SK-N-SH treated with all-trans-retinoic acid at 6 μM for 48 hours (cell line): ENCODE measurements around the gene UBASH3B.
A peak's percentile ranks its signal among the peaks of the same experiment; 100 is the strongest.

Experiments
- ATAC-seq: fragments of 200-7000 bp; cut with Tn5 transposase; 3 replicates; pipeline ENCODE4 v1.9.1; 2020; ENCODE audit warnings: mild to moderate bottlenecking, moderate library complexity
- ARNTL ChIP-seq: fragments of 450-650 bp; formaldehyde crosslinking; IDR thresholded peaks from 2 replicates; pipeline ENCODE4 v1.5.0; 2020; ENCODE audit warnings: low read depth, mild to moderate bottlenecking, moderate library complexity, borderline replicate concordance
- BACH2 ChIP-seq: fragments of 250-450 bp; sonication (Bioruptor Pico); IDR thresholded peaks from 2 replicates; pipeline ENCODE4 v1.9.0; 2021; ENCODE audit warnings: mild to moderate bottlenecking, borderline replicate concordance
- CREB5 ChIP-seq: fragments of 250-450 bp; sonication (Bioruptor Pico); IDR thresholded peaks from 2 replicates; pipeline ENCODE4 v1.5.1; 2020; ENCODE audit warnings: low read depth, mild to moderate bottlenecking, moderate library complexity
- CSDC2 ChIP-seq: fragments of 250-450 bp; sonication (Bioruptor Pico); IDR thresholded peaks from 2 replicates; pipeline ENCODE4 v1.5.0; 2020; ENCODE audit warnings: mild to moderate bottlenecking, moderate library complexity
- CSRNP3 ChIP-seq: fragments of 250-450 bp; sonication (Bioruptor Pico); IDR thresholded peaks from 2 replicates; pipeline ENCODE4 v1.5.1; 2021; ENCODE audit warnings: mild to moderate bottlenecking, moderate library complexity
- ESRRG ChIP-seq: fragments of 250-450 bp; sonication (Bioruptor Pico); IDR thresholded peaks from 2 replicates; pipeline ENCODE4 v1.6.1; 2021; ENCODE audit warnings: mild to moderate bottlenecking
- GLIS3 ChIP-seq: fragments of 250-450 bp; sonication (Bioruptor Pico); IDR thresholded peaks from 2 replicates; pipeline ENCODE4 v1.5.0; 2020; ENCODE audit warnings: mild to moderate bottlenecking, moderate library complexity
- ISL1 ChIP-seq: fragments of 250-450 bp; sonication (Bioruptor Pico); IDR thresholded peaks from 2 replicates; pipeline ENCODE4 v2.1.2; 2022; ENCODE audit warnings: mild to moderate bottlenecking, moderate library complexity
- OSR1 ChIP-seq: fragments of 250-450 bp; sonication (Bioruptor Pico); IDR thresholded peaks from 2 replicates; pipeline ENCODE4 v1.8.0; 2022; ENCODE audit warnings: moderate library complexity, mild to moderate bottlenecking, inconsistent platforms
- RARB ChIP-seq: fragments of 250-450 bp; sonication (Bioruptor Pico); IDR thresholded peaks from 2 replicates; pipeline ENCODE4 v1.8.0; 2021; ENCODE audit warnings: mild to moderate bottlenecking, moderate library complexity
- SNAI2 ChIP-seq: fragments of 250-450 bp; sonication (Bioruptor Pico); IDR thresholded peaks from 2 replicates; pipeline ENCODE4 v1.5.0; 2020; ENCODE audit warnings: mild to moderate bottlenecking, moderate library complexity
- TOX ChIP-seq: fragments of 250-450 bp; sonication (Bioruptor Pico); IDR thresholded peaks from 2 replicates; pipeline ENCODE4 v1.8.0; 2021; ENCODE audit warnings: mild to moderate bottlenecking, moderate library complexity, borderline replicate concordance
- TSHZ2 ChIP-seq: fragments of 250-450 bp; sonication (Bioruptor Pico); IDR thresholded peaks from 2 replicates; pipeline ENCODE4 v1.5.0; 2020; ENCODE audit warnings: mild to moderate bottlenecking, moderate library complexity
- ZC3H10 ChIP-seq: fragments of 250-450 bp; sonication (Bioruptor Pico); IDR thresholded peaks from 2 replicates; pipeline ENCODE4 v1.5.1; 2021; ENCODE audit warnings: mild to moderate bottlenecking, moderate library complexity
- ZFP3 ChIP-seq: fragments of 250-450 bp; sonication (Bioruptor Pico); IDR thresholded peaks from 2 replicates; pipeline ENCODE4 v1.5.0; 2020; ENCODE audit warnings: mild to moderate bottlenecking, moderate library complexity
- ZFP30 ChIP-seq: fragments of 450-650 bp; formaldehyde crosslinking; IDR thresholded peaks from 2 replicates; pipeline ENCODE4 v1.5.0; 2022; ENCODE audit warnings: mild to moderate bottlenecking, moderate library complexity
- ZNF565 ChIP-seq: fragments of 450-650 bp; formaldehyde crosslinking; conservative IDR thresholded peaks from 2 replicates; pipeline ENCODE4 v1.5.0; 2020; ENCODE audit warnings: low read depth, mild to moderate bottlenecking, moderate library complexity
- ZNF70 ChIP-seq: fragments of 450-650 bp; formaldehyde crosslinking; IDR thresholded peaks from 2 replicates; pipeline ENCODE4 v1.5.0; 2020; ENCODE audit warnings: mild to moderate bottlenecking, moderate library complexity
- ZNF8 ChIP-seq: fragments of 450-650 bp; formaldehyde crosslinking; IDR thresholded peaks from 2 replicates; pipeline ENCODE4 v1.5.0; 2020; ENCODE audit warnings: mild to moderate bottlenecking, moderate library complexity
- TF ChIP-seq, protein P1 (sequence below): fragments of 250-450 bp; sonication (Bioruptor Pico); IDR thresholded peaks from 2 replicates; pipeline ENCODE4 v1.8.0; 2020; ENCODE audit warnings: mild to moderate bottlenecking, moderate library complexity, borderline replicate concordance

The UBASH3B gene

GRCh38 chr11:122642472-122642922 is 13.0 kb upstream of the UBASH3B start:
- TF ChIP-seq SNAI2 (0 out of 2 replicates have a peak, but pooled peaks have one; percentile 12), ARNTL (no peak), ISL1 (CRISPR knock-in tag) (peak; percentile 85), ZFP3 (CRISPR knock-in tag) (peak; percentile 49; the same call in 1 of the 2 replicates)
- TF ChIP-seq, all 23 proteins: peak for 3
- ATAC-seq: peak; percentile 92

GRCh38 chr11:122642971-122643370 is 12.6 kb upstream of the UBASH3B start:
- ATAC-seq: no peak; the same call in 1 of the 3 replicates
- TF ChIP-seq ZC3H10 (no peak), CSDC2 (CRISPR knock-in tag) (no peak), OSR1 (CRISPR knock-in tag) (no peak), BACH2 (CRISPR knock-in tag) (no peak), TOX (CRISPR knock-in tag) (no peak), ESRRG (CRISPR knock-in tag) (no peak), CSRNP3 (CRISPR knock-in tag) (no peak), ISL1 (CRISPR knock-in tag) (no peak)
- TF ChIP-seq, protein P1, sequence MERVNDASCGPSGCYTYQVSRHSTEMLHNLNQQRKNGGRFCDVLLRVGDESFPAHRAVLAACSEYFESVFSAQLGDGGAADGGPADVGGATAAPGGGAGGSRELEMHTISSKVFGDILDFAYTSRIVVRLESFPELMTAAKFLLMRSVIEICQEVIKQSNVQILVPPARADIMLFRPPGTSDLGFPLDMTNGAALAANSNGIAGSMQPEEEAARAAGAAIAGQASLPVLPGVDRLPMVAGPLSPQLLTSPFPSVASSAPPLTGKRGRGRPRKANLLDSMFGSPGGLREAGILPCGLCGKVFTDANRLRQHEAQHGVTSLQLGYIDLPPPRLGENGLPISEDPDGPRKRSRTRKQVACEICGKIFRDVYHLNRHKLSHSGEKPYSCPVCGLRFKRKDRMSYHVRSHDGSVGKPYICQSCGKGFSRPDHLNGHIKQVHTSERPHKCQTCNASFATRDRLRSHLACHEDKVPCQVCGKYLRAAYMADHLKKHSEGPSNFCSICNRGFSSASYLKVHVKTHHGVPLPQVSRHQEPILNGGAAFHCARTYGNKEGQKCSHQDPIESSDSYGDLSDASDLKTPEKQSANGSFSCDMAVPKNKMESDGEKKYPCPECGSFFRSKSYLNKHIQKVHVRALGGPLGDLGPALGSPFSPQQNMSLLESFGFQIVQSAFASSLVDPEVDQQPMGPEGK (CRISPR knock-in tag): no peak

GRCh38 chr11:122645847-122646246 is 9.7 kb upstream of the UBASH3B start:
- TF ChIP-seq ZNF8 (CRISPR knock-in tag) (no peak), ZNF70 (CRISPR knock-in tag) (no peak), BACH2 (CRISPR knock-in tag) (no peak), GLIS3 (no peak), OSR1 (CRISPR knock-in tag) (no peak), ISL1 (CRISPR knock-in tag) (no peak), ZFP30 (no peak), ARNTL (no peak), TSHZ2 (CRISPR knock-in tag) (no peak), ZFP3 (CRISPR knock-in tag) (no peak), RARB (CRISPR knock-in tag) (no peak), CSRNP3 (CRISPR knock-in tag) (no peak), ZNF565 (CRISPR knock-in tag) (no peak), CSDC2 (CRISPR knock-in tag) (no peak), CREB5 (no peak), SNAI2 (no peak)
- TF ChIP-seq, protein P1 (CRISPR knock-in tag): no peak
- ATAC-seq: no peak
